ENCODE measurements around the gene ADORA2A. TPM values are rescaled to one million over a fixed set of nuclear protein-coding genes. Genes with fewer than 3 reads are reported as not detected.

The ADORA2A gene
- total and polyA plus RNA-seq, 8 donors = 0.58 to 7.1 (median 1.6) TPM; not detected in 1

- Histone ChIP-seq H3K36me3 (peaks cover 9 to 21% (median 19%) of the 10 kb centered on the region in 4 donors), H3K27ac (no peak overlapping the region), H3K27me3 (peaks cover 0 to 35% (median 12%) of the 10 kb centered on the region in 3 donors), H3K4me1 (peaks cover 25 to 41% (median 36%) of the 10 kb centered on the region in 4 donors), H3K4me3 (no peak overlapping the region), H3K9me3 (no peaks in the 10 kb centered on the region)
- WGBS, 5 donors = 31 to 49% (median 38%) methylated on average over 8 to 9 of the region's 9 CpGs
- intact Hi-C loops (cut with DNase I; ENCODE audit: low total_unique reads) = loop anchor here (5.0 kb wide), 1 partner anchor 81 kb away; no protein-coding TSS in a partner anchor
- TF ChIP-seq CTCF (IDR thresholded peaks at IDR 0.05) (peak in 3 of 7 experiments; percentile 12 to 25 (median 14)), EP300 (IDR thresholded peaks at IDR 0.05) (no peak), POLR2AphosphoS5 (IDR thresholded peaks at IDR 0.05) (no peak)
- peak in 1 of 2 donors; percentile 58 for DNase-seq
These were observed 5.9 kb upstream of the ADORA2A start for GRCh38 chr22:24421428-24421931.

GRCh38 chr22:24422102-24422665 lies 5.2 kb upstream of the ADORA2A start:
- H3K9me3 ChIP-seq = no peaks in the 10 kb centered on the region
- intact Hi-C loops (cut with DNase I; ENCODE audit: low total_unique reads) = loop anchor here (5.0 kb wide), 1 partner anchor 80 kb away; no protein-coding TSS in a partner anchor
- 58 to 82% (median 73%) methylated on average over 4 to 5 of the region's 5 CpGs; no CpG with 5 or more reads in 1 of the 5 donors for WGBS, 5 donors
- H3K4me1 ChIP-seq = peaks cover 25 to 47% (median 37%) of the 10 kb centered on the region in 4 donors
- H3K27me3 ChIP-seq = peaks cover 0 to 35% (median 12%) of the 10 kb centered on the region in 3 donors
- peaks cover 2 to 14% (median 12%) of the 10 kb centered on the region in 4 donors for H3K36me3 ChIP-seq
- H3K27ac ChIP-seq = no peak overlapping the region
- TF ChIP-seq EP300 (IDR thresholded peaks at IDR 0.05) (no peak), POLR2AphosphoS5 (IDR thresholded peaks at IDR 0.05) (no peak), POLR2A (IDR thresholded peaks at IDR 0.05) (no peak), CTCF (IDR thresholded peaks at IDR 0.05) (no peak)
- no peak overlapping the region for H3K4me3 ChIP-seq
- peak in 1 of 2 donors; percentile 34 for DNase-seq

GRCh38 chr22:24423519-24424000 lies 3.8 kb upstream of the ADORA2A start:
- 1 to 8% (median 2%) methylated on average over 8 to 56 of the region's 56 CpGs for WGBS, 5 donors

More at GRCh38 chr22:24423519-24424000, 3.8 kb upstream of the ADORA2A start:
- TF ChIP-seq EP300 (IDR thresholded peaks at IDR 0.05) (no peak), POLR2A (IDR thresholded peaks at IDR 0.05) (no peak), POLR2AphosphoS5 (IDR thresholded peaks at IDR 0.05) (peak in 1 of 3 donors; percentile 3), CTCF (IDR thresholded peaks at IDR 0.05) (peak in 5 of 7 experiments; percentile 15 to 98 (median 94))
- intact Hi-C loops (cut with DNase I; ENCODE audit: low total_unique reads) = loop anchor here (5.0 kb wide), 1 partner anchor 79 kb away; no protein-coding TSS in a partner anchor
- Histone ChIP-seq H3K4me3 (peak overlapping the region; percentile 59 to 73 (median 60)), H3K4me1 (peaks cover 25 to 55% (median 37%) of the 10 kb centered on the region in 4 donors), H3K27ac (peak overlapping the region in 4 of 5 donors; percentile 32 to 77 (median 71)), H3K27me3 (peaks cover 0 to 35% (median 12%) of the 10 kb centered on the region in 3 donors), H3K36me3 (peaks cover 0 to under 1% (median 0%) of the 10 kb centered on the region in 4 donors), H3K9me3 (no peaks in the 10 kb centered on the region)
- DNase-seq = peak; percentile 73 to 82

All from stomach (tissue), 9 donors.